HG03139 (cell line): ENCODE measurements around the gene ARHGAP32.

ENCODE experiments used
- ATAC-seq: cut with Tn5 transposase; IDR thresholded peaks from one replicate; pipeline ENCODE4 v1.9.1; 2021; ENCODE audit not compliant: unreplicated experiment

The ARHGAP32 gene

DNA sequence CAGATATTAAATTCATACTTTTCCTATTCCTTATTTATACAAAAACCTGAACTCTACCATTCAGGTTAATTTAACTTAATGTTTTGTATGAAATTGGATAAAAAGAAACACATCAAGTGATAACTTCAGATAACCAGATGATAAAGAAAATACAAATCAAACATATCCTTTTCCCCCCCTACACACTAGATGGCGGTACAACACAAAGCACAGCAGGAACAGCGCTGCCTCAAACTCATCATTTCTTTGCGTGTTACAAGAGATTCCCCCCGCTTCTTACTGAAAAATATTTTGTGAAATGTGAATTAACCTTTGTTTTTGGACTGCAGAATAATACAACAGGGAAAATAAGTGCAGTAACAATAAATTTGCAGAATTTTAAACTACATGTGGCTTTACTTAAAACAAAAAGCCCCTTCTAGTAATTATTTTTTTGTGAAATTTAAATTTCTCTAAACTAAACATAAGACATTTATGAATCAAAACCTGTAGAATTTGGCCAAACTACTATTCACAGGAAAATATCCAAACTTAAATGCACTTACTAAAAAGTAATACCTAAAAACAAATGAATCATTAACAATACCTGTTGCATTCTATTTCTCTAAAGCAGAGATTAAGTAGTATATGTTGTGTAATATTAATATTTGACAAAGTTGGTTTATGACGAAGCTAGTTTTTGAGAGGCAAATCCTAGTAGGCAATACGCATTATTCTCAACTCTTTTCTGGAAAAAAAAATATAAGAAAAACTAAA lies 74.4 kb downstream of the ARHGAP32 start:
- no peak for ATAC-seq

DNA sequence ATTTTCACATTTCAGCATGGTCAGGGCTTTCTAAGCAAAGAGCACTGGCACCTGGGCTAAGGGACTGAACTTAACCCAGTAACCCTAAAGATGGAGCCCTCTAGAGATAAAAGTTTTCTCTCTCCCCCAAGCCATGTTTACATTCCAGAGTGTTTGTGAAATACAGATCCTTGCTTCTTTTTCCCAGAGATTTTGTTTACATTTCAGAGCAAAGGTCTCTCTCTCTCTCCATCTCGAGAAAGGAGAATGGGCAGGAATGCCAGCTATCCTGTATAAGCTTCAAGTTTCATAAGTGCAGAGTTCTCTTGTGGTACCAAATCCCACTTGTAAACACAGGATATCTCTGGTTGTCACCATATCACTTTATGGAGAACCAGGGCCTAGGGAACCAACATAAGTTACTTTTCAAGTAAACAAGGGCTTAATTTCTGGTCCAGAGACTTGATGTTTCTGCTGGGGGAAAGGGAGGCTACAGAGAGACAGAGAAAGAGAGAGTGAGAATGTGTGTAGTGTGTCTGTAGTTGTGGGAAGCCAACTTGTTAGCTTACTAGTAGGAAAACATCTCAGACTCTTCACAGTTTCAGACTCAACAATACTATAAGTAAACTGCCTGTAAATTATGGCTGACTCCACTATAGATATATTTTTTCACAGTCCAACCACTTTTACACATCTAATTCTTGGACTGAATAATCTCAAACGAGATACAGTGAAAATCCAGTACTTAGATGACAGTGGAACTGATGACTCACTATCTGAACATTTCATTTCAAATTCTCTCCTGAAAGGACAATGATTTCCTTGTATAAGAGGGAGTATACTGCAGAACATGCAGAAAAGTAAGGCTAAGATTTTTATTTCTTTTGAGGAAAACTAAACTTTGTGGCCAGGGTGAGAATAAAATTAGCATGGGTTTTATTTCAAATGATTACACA lies 76.2 kb downstream of the ARHGAP32 start:
- ATAC-seq, result no peak

GRCh38 chr11:129109701-129110100 lies 82.4 kb downstream of the ARHGAP32 start:
- ATAC-seq, result no peak

DNA sequence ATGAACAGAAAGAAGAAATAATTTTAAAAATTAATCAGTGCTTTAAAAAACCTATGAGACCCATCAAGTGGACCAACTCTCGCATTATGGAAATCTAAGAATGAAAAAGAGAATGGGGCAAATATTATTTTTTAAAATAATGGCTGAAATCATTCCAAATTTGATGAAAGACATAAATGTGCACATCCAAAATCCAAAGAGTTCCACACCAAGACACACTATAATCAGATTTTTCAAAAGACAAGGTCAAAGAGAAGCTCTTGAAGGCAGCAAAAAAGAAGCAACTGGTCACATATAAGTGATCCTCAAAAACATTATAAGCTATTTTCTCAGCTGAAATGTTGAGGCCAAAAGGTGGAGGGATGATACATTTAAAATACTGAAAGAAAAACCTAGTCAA lies 85.3 kb downstream of the ARHGAP32 start:
- ATAC-seq, result no peak

DNA sequence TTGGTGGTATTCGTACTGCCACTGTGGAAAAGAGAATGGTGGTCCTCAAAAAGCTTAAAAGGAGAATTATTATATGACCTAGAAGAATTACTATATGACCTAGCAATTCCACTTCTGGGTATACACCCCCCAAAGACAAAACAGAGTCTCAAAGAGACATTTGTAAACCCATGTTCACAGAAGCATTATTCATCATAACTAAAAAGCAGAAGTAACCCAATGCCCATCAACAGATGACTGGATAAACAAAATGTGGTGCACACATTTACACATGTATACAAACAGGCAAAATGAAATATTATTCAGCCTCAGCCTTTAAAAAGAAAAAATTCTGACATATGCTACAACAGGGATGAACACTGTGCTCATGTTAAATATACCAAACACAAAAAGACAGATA lies 89.4 kb downstream of the ARHGAP32 start:
- ATAC-seq, result no peak

- no peak for ATAC-seq
These were observed 89.9 kb downstream of the ARHGAP32 start for GRCh38 chr11:129102225-129102624.

- ATAC-seq, result no peak
These were observed 98.8 kb downstream of the ARHGAP32 start for GRCh38 chr11:129093283-129093682.

GRCh38 chr11:129090056-129090455 lies 102.1 kb downstream of the ARHGAP32 start:
- no peak for ATAC-seq

GRCh38 chr11:129089279-129089678 lies 102.8 kb downstream of the ARHGAP32 start:
- ATAC-seq, result no peak

DNA sequence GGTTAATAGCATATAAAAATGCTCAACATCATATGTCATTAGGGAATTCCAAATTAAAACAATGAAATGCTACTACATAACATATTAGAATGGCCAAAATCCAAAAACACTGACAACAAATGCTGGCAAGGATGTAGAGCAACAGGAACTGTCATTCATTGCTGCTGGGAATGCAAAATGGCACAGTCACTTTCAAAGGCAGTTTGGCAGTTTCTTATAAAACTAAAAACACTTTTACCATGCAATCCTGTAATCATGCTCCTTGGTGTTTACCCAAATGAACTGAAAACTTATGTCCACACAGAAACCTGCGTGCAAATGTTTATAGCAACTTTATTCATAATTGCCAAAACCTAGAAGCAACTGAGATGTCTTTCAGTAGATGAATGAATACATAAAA lies 105.1 kb downstream of the ARHGAP32 start:
- ATAC-seq, result no peak

- no peak for ATAC-seq
These were observed 114.9 kb downstream of the ARHGAP32 start for GRCh38 chr11:129077191-129077590.

DNA sequence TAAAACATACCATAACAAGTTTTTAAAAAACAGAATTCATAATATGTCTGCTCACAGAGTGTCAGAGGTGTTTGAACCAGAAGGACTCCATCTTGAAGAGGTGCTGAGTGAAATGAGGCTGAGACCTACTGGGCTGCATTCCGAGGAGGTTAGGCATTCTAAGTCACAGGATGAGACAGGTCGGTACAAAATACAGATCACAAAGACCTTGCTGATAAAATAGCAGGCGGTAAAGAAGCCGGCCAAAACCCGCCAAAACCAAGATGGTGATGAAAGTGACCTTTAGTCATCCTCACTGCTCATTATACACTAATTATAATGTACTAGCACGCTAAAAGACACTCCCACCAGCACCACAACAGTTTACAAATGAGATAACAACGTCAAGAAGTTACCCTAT lies 116.4 kb downstream of the ARHGAP32 start:
- no peak for ATAC-seq

DNA sequence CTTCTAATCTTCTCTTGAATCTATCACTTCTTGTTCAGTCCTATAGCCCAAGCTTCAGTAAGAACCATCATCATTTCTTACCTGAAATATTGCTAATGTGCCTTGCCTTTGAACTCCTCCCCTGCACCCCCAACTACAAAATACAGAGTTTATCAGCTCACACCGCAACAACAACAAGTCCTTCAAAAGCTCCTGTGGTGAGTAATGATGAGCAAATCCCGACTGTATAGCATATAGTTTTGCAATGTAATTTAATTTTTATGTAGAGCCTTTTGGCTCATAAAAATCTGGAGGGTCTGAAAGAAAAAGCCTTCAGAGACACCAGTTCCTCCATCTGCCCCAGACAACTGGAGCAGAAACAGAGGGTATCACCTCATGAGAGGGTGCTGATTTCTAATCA lies 124.7 kb downstream of the ARHGAP32 start:
- ATAC-seq, result no peak

- no peak for ATAC-seq
These were observed 125.9 kb downstream of the ARHGAP32 start for GRCh38 chr11:129066229-129066628.

DNA sequence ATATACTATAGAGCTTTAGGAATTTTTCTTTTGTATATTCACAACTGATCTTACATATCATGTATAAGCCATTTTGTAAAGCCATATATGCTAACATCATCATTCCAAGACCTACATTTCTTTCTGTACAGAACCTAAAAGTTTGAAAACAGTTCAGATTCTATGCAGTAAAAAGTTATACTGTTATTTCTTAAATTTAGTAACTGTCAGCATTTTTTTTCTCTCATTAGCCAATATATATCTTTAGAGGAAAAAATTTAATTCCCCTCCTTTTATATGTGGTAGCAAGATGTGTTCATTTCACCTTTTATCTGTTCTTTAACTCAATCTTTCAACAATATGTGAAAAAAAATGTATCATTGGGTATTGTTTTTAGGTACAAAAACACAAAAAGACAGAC lies 129.0 kb downstream of the ARHGAP32 start:
- ATAC-seq, result no peak

DNA sequence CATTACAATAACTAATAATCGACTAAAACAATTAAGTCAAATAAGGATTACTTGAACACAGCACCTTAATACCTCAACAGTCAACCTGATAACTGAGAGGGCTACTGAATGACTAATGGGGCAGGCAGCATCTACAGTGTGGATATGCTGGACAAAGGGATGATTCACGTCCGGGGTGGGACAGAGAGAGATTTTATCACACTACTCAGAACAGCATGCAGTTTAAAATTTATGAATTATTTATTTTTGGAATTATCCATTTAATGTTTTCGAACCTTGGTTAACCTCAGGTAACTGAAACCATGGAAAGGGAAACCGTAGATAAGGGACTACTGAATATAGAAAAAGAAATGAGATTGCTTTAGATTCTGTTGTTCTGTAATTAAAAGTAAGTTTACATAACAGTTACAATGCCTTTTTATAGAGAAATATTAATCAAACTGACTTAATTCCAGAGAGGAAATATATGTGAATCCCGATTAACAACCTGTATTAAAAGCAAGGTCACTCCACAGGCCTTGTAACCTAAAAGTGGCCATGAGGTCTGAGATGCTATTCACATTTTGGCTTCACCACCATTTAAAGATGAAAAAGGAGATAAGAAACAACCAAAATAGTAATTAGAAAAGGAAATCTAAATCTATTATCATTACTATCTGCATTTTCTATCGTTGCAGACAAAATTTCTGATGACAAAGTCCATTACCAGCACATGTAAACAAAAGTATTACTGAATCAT lies 130.5 kb downstream of the ARHGAP32 start:
- ATAC-seq, result no peak

DNA sequence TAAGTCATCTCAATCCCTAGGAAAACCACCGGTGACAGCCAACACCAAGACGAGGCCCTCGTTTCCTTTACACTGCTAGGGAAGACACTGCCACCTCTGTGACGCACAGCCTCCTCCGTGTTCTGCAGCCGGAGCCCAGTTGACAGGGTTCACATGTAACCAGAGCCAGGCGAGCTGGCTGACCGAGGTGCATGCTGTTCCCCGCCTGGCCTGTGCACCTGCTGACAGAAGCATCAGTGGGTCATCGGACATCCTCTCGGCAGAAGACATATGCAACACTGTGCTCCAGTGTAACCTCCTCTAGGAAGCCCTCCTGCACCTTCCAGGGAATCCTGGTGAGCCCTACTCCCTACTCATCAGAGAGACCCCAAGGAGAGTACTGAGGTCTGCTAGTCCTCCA lies 135.2 kb downstream of the ARHGAP32 start:
- no peak for ATAC-seq

- ATAC-seq, result no peak
These were observed 136.9 kb downstream of the ARHGAP32 start for GRCh38 chr11:129055196-129055595.

- ATAC-seq, result no peak
These were observed 143.2 kb downstream of the ARHGAP32 start for GRCh38 chr11:129048911-129049310.

GRCh38 chr11:129045150-129045549 lies 147.0 kb downstream of the ARHGAP32 start:
- ATAC-seq, result no peak

GRCh38 chr11:129042503-129042902 lies 149.6 kb downstream of the ARHGAP32 start:
- no peak for ATAC-seq
